ENCODE results near the gene STK24.

STK24 gene

DNA sequence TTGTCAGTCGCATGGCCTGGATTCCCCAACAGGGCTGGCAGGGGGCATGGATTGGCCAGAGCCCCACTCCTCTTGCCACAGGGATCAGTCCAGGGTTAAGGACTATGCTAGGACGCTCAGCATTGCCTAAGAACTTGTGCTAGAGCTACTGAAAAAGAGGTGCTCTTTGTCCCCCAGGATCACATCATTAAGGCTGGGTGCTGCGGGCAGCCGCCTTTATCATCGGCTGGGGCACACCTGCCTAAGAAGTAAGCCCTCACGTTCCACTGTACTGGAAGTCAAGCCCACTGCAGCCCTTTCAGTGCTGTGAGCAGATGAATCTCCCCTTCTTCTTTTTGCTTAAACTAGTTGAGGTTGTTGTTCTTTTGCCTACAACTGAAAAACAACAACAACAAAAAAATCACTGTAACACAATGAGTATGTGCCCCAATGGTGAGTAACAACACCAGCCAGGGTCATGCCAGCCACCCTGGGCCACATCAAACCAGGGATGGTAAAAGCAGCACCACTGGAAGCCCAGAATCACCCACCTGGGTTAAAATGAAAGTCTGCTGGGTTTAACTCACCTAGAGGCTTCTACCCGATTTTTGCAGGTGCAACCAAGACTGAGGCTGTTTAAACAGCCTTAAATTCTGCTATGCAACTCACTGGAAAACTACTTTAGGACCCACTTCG, 20.6 kb downstream of the STK24 start:
- DNase-seq (ENCODE audit: low read depth), result no peak

DNA sequence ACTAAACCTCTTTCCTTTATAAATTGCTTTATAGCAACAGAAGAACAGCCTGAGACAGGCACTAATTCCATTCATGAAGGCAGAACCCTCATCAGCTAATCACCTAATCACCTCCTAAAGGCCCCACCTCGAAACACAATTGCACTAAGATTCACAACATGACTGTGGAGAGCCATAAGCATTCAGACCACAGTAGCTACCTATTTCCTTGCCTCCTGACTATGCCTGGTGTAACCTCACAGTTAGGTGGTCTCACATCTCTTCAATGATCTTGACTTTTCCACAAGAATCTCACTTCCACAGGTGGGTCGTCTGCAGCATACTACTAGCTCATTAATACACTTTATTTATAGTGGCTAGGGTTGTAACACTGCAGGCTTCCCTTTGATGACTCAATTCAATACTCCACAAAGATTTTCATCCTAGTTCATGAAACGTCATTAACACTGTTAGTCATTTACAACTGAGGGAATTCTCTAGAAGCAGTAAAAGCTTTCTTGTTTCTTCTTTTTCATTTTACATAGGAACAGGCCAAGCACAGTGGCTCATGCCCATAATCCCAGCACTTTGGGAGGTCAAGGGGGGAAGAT, 27.1 kb downstream of the STK24 start:
- no peak for DNase-seq (ENCODE audit: low read depth)

DNA sequence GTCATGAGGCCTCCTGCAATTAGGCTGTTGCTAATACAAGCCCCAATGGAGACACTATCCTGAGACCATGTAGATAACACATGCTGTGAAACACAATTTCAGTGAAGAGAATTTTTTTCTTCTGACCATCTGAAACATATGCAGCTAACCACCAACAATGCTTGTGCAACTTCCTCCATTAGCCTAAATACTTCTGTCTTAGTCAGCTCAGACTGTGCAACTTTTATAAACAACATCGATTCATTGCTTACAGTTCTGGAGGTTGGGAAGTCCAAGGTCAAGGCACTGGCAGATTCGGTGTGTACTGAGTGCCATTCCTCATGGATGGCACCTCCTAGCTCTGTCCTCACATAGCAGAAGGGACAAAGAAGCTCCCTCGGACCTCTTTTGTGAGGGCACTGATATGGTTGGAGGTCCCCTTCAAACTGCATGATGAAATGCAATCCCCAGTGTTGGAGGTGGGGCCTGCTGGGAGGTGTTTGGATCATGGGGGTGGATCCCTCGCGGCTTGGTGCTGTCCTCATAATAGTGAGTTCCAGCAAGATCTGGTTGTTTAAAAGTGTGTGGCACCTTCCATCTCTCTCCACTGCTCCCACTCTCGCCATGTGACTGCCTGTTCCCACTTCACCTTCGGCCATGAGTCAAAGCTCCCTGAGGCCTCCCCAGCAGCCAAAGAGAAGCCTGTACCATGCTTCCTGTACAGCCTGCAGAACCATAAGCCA, 27.7 kb downstream of the STK24 start:
- no peak for DNase-seq (ENCODE audit: low read depth)

DNA sequence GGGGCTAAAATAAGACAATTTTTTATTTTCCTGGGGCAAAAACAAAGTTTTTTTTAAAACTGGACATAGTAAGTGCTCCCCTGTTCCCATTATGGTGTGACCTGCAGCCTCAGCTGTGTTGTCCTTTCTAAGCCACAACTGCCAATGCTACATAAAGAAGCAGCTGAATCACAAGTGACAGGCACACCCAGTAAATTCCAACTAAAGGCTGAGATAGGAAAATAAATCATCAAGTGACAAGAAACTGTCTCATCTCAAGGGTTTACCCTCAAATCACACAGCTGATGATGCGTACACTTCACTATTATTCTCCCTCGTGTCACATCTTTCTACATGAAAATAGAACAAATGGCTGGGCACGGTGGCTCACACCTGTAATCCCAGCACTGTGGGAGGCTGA, 28.7 kb downstream of the STK24 start:
- DNase-seq (ENCODE audit: low read depth), result no peak

DNA sequence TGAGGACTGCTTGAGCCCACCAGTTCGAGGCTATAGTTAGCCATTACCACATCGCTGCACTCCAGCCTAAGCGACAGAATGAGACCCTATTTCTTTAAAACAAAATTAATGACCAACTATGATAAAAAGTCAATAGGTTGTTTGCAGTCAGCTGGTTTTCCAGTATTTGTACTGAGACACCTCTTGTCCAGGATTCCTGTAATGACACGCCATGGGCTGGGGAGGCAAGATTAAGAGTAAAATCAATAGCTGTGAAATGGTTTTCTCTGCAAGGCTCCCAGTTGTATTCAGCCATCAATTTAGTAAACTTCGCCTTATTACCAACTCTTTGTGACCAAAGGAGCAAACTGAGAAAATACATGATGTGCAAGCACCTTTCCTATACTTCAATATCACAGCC, 29.5 kb downstream of the STK24 start:
- no peak for DNase-seq (ENCODE audit: low read depth)

DNA sequence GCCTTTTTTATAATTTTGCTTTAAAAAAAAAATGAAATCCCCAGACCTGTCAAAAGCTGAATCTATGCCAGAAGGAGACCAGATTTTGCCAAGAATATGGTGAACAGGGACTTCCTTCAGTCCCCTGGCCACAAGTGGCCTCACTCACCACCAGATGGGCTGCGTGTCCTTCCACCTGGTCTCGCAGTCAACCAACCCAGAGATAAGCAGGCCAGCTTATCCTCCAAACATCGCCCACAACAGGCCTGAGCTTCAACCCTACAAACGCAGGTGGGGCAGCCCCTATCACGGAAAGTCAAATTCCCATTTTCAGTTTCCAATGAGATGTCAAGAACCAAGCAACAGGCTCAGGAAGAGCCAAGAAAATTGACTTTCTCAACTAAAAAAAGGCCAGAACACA, 30.5 kb downstream of the STK24 start:
- no peak for DNase-seq (ENCODE audit: low read depth)

DNA sequence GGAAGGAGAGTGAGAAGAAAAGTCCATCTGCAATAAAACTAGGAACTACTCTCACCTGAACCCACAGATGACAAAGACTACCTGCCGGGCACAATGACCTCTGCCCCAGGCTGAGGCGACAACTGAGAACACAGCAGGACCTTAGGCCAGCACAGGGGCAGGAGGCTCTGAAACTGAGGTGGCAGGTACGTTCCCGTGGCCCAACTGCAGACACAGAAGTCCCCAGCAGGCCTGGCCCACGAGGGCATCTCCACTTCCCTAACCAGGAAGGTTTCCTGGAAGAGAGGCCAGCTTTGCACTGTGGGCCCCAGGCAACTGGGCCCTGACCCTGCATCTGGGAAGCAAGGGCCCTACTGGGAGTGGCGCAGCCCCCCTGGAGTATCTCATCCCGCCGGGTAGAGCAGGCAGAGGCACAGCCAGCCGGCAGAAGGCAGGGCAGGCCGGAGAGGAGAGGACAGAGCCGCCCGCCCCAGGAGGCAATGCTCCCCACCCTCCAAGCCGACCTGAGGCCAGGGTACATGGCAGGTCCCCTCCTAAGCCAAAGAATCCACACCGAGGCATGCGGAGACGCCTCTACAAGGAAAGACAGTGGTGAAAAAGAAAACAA, 32.7 kb downstream of the STK24 start:
- no peak for DNase-seq (ENCODE audit: low read depth)

DNA sequence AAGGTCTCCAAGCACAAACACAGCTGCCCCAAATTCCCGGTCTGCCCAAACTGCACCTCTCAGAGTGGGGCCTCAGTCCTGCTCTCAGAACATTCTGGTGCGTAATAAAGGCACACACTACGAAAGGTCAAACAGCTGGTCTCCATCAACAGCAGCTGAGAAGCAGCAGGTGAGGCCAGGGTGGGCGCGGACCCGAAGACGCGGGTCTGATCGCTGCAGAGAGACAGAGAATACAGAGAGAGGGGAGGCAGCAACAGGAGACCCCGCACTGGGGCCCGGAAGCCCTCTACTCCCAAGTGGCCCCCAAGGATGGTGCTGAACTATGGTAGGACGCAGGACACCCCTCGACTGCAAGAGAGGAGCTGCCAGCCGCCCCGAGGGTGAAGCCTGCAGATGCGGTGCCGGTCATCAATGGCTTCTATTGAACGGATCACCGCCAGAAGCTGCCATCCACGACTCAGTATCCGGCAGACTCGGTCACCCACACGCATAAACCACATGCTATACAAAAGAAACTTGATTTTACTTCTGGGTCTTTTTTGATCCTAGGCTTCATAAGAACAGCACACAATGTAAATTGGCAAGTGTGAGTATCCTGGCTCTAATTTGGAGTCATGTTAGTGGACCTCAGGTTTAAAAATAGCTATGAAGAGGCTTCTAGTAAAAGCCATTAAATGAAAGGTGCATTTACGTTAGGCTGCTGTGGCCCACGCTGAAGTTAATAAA, 33.4 kb downstream of the STK24 start:
- DNase-seq (ENCODE audit: low read depth), result no peak

DNA sequence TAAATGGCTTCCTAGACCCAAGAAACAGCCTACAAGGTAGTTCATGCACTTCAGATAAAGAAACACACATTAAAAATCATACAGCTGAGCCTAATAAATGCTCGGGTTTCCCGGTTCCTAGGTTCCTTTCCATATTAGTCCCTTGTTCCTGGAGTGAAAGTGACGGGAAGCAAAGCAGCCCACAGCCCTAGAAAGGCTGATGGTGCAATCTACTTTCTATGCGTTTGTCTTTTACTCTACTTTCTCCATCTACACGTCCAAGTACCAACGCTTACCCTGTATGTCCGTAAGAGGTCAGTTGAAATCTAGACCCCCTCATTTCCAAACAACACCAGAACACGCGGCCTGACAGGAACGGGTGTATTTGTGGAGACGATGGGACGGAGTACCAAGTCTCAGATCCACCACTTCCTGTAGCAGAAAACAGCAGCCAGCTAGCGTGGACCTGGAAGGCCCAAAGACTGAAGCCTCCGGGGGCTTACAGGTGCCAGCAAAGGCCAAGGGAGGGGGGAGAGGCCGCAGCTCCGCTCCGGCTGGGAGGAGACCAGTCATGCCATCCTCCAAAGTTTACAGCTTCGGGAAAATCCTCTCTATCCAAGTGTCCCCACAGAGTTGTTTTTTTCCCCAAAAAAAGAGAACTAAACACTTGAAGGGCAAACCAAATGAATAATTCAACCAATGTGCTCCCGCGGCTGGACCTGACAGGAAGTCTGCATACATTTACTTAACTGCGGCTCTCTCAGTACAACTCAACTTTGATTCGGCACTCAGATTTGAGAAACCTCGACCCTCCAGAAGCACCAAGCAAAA, 34.1 kb downstream of the STK24 start:
- no peak for DNase-seq (ENCODE audit: low read depth)

DNA sequence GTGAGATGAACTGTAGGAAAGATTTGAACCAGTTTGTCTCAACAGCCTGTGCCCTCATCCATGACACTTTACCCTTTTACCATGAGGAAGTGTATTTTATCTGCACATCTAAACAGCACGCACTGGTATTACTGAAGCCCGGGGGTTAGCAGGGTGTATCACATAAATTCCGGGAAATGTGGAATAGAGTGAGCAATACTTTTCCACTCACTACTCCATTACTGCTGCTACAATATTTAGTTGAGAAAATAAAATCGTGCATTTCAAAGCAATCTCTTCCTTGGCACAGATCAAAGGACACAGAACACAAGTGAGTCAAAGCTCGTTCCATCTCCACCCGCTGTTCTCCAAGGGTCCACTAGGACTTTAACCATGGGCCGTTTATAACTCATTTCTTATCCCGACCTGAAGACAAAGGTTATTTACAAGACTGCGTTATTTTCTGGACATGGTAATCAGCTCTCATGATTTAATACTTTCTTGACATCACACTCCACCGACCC, 35.2 kb downstream of the STK24 start:
- DNase-seq (ENCODE audit: low read depth), result no peak

DNA sequence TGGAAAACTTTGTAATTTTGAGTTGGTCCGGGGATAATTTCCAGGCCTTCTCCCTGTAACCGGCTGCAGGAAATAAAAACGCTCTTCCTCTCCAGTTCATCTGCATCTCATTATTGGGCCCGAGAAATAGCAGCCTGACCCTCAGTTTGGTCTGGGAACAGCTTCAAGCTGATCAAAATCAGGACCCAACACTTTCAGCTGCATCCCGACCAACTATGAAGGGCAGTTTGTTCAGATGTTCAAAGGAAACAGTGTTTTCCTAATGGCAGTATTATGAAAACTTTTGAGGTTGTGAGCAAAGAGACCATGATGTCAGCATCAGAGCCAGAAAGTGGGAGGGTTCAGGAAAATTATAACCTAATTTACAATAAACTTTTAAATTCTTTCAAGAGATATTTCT, 35.7 kb downstream of the STK24 start:
- no peak for DNase-seq (ENCODE audit: low read depth)

DNA sequence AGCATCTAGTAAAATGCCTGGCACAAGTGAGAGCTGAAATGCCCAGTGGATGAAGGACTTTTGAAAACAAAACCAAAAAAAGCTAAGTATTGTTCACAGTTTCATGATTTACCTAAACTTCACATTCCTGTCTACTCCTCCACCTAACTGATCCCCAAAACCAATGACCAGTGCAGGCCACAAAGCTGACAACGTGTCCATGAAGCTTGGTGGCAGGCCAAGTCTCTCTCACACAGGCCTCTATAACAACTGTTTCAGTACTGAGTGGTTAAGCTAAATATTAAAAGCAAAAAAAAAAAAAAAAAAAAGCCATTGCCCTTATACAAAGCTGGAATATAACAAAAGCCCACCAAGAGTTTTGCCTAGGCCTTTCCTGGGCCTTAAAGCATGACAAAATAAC, 36.4 kb downstream of the STK24 start:
- no peak for DNase-seq (ENCODE audit: low read depth)

DNA sequence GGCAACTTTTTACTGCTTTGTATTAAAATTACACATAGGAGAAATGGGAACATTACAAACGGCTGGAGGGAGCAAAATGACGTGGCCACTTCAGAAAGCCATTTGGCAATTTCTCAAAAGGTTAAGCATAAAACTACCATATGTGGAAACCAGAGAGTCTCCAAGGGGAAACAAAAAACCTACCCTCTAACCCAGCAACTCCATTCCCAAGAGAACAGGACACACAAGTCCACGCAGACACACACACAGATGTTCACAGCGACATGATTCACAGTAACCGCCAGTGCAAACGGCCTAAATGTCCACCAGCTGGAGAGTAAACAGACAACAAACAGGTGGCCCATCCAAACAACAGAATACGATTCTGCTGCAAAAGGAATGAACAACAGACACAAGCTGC, 37.2 kb downstream of the STK24 start:
- no peak for DNase-seq (ENCODE audit: low read depth)

DNA sequence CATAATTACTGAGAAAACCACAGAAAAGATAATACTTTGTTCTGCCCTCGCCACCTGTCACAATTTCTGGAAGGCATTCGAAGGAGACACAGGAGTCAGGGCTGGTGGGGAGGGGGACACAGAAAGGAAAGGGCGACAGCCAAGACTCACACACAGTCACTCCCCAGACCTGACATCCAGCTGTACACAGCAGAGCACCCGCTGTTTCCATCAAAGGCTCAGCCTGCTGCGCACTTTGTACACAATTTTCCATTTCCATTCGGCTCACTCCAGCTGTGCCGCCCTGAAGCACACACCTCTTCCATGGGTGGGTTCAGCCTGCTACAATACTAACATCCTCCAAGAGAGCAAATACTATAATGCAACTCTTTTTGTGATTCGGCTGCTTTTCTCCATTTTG, 38.0 kb downstream of the STK24 start:
- DNase-seq (ENCODE audit: low read depth), result no peak

DNA sequence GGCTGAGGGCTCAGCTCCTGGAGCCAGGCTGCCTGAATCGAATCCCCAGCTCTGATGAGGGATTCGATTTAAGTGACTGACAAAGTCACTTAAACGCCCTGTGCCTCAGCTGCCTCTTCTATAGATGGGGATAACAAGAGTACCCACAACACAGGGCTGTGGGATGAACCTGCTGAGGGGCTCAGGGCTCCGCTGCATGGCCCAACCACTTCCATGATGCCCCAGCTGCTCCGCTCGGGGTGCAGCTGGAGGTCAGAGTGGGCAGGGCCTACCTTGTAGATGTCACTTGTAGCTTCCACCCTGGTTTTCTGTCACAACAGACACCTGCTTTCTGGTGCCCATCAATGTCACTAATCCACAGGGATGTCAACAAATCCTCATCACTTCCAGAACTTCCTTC, 39.2 kb downstream of the STK24 start:
- no peak for DNase-seq (ENCODE audit: low read depth)

DNA sequence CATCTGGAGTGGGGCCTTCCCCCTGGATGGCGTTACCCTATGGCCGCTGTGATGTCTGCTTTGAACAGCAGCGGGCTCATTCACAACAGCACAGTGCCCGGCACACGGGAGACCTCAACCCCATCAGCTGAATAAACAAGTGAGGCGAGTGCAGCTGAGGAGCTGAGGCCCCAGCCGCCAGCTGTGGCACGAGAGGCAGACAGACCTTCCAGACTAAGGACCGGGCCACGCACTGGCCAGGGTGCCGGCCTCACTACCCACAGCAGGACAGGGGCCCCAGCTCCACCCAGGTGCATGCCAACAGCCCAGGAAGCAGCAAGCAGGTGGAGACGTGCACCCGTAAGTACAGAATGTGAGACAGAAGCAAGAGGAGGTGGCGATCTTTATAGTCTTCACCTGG, 39.6 kb downstream of the STK24 start:
- DNase-seq (ENCODE audit: low read depth), result no peak

DNA sequence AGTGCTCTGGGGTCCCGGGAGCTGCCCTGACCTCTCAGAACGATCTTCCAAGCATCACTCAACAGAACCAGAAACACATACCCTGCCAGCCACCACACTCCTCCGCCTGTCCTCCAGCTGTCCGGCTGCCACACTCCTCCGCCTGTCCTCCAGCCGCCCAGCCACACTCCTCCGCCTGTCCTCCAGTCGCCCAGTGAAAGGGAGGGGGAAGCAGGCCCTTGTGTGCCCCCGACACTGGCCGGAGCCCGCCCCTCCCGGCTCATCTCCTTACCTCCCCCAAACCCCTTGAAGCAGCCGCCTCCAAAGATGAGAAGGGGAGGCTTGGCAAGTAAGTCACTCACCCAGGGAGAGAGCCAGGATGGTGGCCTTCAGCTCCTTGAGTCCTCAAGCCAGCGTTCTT, 40.2 kb downstream of the STK24 start:
- no peak for DNase-seq (ENCODE audit: low read depth)

DNA sequence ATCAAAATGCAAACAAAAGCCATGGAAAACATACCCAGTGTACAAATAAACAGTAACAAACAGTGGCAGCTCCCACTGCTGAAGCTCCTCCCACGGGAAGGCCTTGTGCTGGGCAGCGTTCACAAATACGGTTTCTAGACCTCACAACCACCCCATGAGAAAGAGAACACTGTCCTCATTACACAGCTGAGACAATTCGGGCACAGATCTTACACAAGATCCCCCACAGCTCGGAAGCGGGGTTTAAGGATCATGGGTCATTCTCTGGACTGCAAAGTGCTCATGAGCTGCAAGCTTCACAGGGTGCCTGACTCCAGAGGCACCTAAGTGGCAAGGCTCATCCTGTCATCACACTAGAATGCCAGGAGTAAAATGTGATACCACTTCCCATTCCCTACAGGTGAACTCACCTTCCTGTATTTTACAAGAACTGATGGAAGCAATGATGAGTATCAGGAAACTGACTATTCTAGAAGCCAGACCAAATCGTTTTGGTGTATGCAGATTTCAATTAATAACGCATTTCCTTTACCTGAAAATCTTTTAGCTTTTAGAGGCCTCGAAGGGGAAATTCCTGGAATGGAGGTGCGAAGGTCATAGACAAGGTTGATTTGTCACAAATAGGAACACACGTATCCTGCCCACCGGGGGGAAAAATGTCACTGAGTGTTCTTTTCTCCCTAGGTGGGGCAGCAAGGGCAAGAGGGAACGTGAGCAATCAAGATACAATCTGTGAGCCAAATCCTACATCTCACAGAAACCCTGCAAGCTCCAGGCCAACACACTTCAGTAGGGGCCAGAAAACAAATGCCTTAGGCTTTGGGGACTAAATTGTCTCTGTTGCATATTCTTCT, 41.2 kb downstream of the STK24 start:
- no peak for DNase-seq (ENCODE audit: low read depth)

DNA sequence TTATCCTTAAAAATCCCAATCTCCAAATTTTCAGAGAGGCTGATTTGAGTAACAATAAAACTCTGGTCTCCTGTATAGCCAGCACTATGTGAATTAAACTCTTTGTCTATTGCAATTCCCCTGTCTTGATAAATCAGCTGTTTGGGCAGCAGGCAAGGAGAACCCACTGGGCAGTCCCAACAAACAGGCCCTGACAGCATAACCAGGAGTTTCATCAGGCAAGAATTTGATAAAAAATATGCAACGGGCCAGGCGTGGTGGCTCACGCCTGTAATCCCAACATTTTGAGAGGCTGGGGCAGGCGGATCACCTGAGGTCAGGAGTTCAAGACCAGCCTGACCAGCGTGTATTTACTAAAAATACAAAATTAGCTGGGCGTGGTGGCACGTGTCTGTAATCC, 42.1 kb downstream of the STK24 start:
- DNase-seq (ENCODE audit: low read depth), result no peak

DNA sequence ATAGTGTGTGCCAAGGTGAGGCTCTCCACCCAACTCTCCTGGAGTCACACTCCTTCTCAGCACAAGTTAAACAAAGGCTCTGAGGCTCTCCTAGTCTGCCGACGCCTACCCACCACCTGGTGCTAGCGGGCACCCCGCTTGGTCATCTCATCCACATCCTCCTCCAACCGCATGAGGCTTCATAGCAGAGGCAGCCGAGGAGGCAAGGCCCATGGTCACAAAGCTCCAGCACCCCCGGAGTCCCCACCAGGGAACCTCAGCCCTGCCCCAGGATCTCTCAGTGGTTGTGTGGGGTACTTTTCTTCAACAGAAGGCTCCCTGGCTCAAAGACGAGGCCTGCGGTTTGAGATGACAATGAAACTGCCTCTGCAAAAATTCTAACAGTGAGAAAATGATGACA, 43.0 kb downstream of the STK24 start:
- no peak for DNase-seq (ENCODE audit: low read depth)

DNA sequence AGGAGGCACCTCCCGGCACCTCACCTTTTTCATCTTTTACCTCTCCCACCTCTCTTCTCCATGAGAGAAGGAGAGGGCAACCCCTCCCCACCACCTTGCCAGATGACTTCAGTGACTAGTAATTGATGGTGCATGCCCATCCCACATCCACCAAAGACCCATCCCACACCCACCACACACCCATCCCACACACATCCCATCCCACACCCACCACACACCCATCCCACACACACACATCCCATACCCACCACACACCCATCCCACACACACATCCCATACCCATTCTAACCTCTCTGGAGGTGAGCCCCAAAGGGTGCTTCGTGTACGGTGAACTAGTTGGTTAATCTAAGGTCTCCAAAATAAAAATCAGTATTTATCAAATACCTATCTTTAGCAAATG, 44.7 kb downstream of the STK24 start:
- DNase-seq (ENCODE audit: low read depth), result no peak
